A673 (cell line): ENCODE data around the gene TTC33.

Source experiments
- CTCF ChIP-seq: fragments of 300-800, 200-600 bp; sonication (generic); conservative IDR thresholded peaks from 2 replicates; pipeline ENCODE4 v1.5.1; 2017; ENCODE audit warnings: low read depth, mild to moderate bottlenecking, antibody characterized with exemption, low read length, moderate library complexity, mixed read lengths
- EZH2 ChIP-seq: fragments of 200-600 bp; sonication (generic); IDR thresholded peaks from 2 replicates; pipeline ENCODE4 v1.6.1; 2017; ENCODE audit warnings: borderline replicate concordance, low read depth, mild to moderate bottlenecking, mixed read lengths, antibody characterized with exemption, low read length; ENCODE audit not compliant: poor library complexity, severe bottlenecking

GRCh38 chr5:40623480-40624420 lies 132.0 kb downstream of the TTC33 start:
- TF ChIP-seq EZH2 (no peak), CTCF (no peak)
